Right lobe of liver (tissue), 6 donors: ENCODE results near the gene H1-8. TPM values are rescaled to one million over a fixed set of nuclear protein-coding genes. Genes with fewer than 3 reads are reported as not detected.

ENCODE experiments used
- ATAC-seq, 4 donors: fragments of 200-7000 bp; cut with Tn5 transposase; one replicate each; pipeline ENCODE4 v1.9.1; 2020; ENCODE audit warnings: mild to moderate bottlenecking in 4 of 4, moderate library complexity in 4 of 4
- DNase-seq, 3 donors: peaks; one replicate each; pipeline ENCODE4 v3.0.0-alpha.2; 2020
- H3K27ac ChIP-seq, 3 donors: fragments of 200-600 bp; one replicate each; pipeline ENCODE4 v1.8.0; 2022
- H3K27me3 ChIP-seq, 2 donors: fragments of 200-600 bp; one replicate each; pipeline ENCODE4 v1.8.0; 2022
- H3K36me3 ChIP-seq, 4 donors: fragments of 200-600 bp; sonication (generic) in 1 of 4; one replicate each; pipeline versions ENCODE4 v1.5.1 to v1.8.0; 2017 to 2022; ENCODE audit warnings: control low read depth in 1 of 4
- H3K4me1 ChIP-seq, 4 donors: fragments of 200-600 bp; sonication (generic) in 1 of 4; one replicate each; pipeline versions ENCODE4 v1.5.1 to v1.8.0; 2017 to 2022; ENCODE audit warnings: control low read depth in 1 of 4
- H3K4me3 ChIP-seq, 3 donors: fragments of 200-600 bp; one replicate each; pipeline ENCODE4 v1.8.0; 2022
- H3K9me3 ChIP-seq, 4 donors: fragments of 200-600 bp; sonication (generic) in 1 of 4; one replicate each; pipeline versions ENCODE4 v1.5.1 to v1.8.0; 2017 to 2022; ENCODE audit warnings: control low read depth in 1 of 4
- CTCF ChIP-seq, 4 donors: fragments of 200-600 bp in 3 of 4; fragments of 450-650 bp in 1 of 4; IDR thresholded peaks; one replicate each; pipeline versions ENCODE4 v1.5.1 to v1.8.0; 2016 to 2022; ENCODE audit warnings: antibody characterized with exemption in 4 of 4, mild to moderate bottlenecking in 2 of 4
- POLR2A ChIP-seq: fragments of 450-650 bp; IDR thresholded peaks from one replicate; pipeline ENCODE4 v1.6.1; 2017; ENCODE audit warnings: antibody characterized with exemption, mild to moderate bottlenecking
- WGBS: methylation state at CpG from one replicate; pipeline ENCODE4 v1.1.6; 2018; ENCODE audit warnings: low coverage, low lambda C conversion rate; ENCODE audit not compliant: insufficient coverage; ENCODE audit errors: missing lambda C conversion rate; 5-methylcytosine and 5-hydroxymethylcytosine counted together
- intact Hi-C, 2 donors: fragments of 100-400 bp; cut with DNase I; formaldehyde crosslinking; loops; one replicate each; pipeline versions ENCODE4 v1.11.2 to v1.14.1; 2022
- total RNA-seq, 6 experiments: library from RNA; depleted of rRNA in 2 of 6; stranded (reverse); fragments of >200 nt in 2 of 6; fragmentation: NEBNext Ultra II Directional in 3 of 6; extraction: Animal tissue kit (Norgen Biotek cat#: 25700) in 3 of 6; gene quantifications; one replicate each; pipeline versions ENCODE4 v1.1.0 to v1.2.4, GENCODE V29; 2016 to 2023
- donor health status: DM: no; HTN: yes; CAD: no.
- donor health status: DM: no; HTN: no; CAD: no.
- donor health status: DM: no; HTN: no; CAD: no.
- donor health status: DM: no; HTN: yes; CAD: no.
- donor health status: DM: no; HTN: yes; CAD: no.

H1-8 gene
- total RNA-seq, 6 experiments from 2014 or later, result not detected

- 69% methylated on average over 2 of the region's 7 CpGs for WGBS
- Histone ChIP-seq H3K36me3 (no peaks in the 10 kb centered on the region), H3K4me1 (no peaks in the 10 kb centered on the region), H3K27me3 (no peaks in the 10 kb centered on the region), H3K9me3 (no peaks in the 10 kb centered on the region), H3K4me3 (no peak overlapping the region), H3K27ac (no peak overlapping the region)
- no peak for TF ChIP-seq POLR2A
- no peak for TF ChIP-seq CTCF (IDR thresholded peaks at IDR 0.05)
- intact Hi-C loops, result no loop called here
- DNase-seq, result peak in 1 of 3 donors; percentile 20
- no peak for ATAC-seq
Measured at GRCh38 chr3:129517516-129517915, 25.5 kb upstream of the H1-8 start.

GRCh38 chr3:129518038-129518561 lies 24.9 kb upstream of the H1-8 start:
- ATAC-seq (no peak), DNase-seq (peak in 1 of 3 donors; percentile 39)
- no peak overlapping the region for H3K4me3 ChIP-seq
- H3K9me3 ChIP-seq, result no peaks in the 10 kb centered on the region
- H3K27ac ChIP-seq, result no peak overlapping the region
- H3K27me3 ChIP-seq, result no peaks in the 10 kb centered on the region
- H3K36me3 ChIP-seq, result no peaks in the 10 kb centered on the region
- no peaks in the 10 kb centered on the region for H3K4me1 ChIP-seq
- intact Hi-C loops, result no loop called here
- 70% methylated on average over 2 of the region's 8 CpGs for WGBS
- TF ChIP-seq CTCF (IDR thresholded peaks at IDR 0.05), result no peak
- TF ChIP-seq POLR2A, result no peak

- Histone ChIP-seq H3K27ac (no peak overlapping the region), H3K9me3 (no peaks in the 10 kb centered on the region), H3K36me3 (no peaks in the 10 kb centered on the region), H3K4me3 (no peak overlapping the region), H3K4me1 (no peaks in the 10 kb centered on the region), H3K27me3 (no peaks in the 10 kb centered on the region)
- TF ChIP-seq CTCF (IDR thresholded peaks at IDR 0.05) (no peak), POLR2A (no peak)
- intact Hi-C loops, result no loop called here
- DNase-seq, result peak in 1 of 3 donors; percentile 31
- no CpG with 5 or more reads among the region's 8 CpGs for WGBS
- no peak for ATAC-seq
Measured at GRCh38 chr3:129518581-129518980, 24.4 kb upstream of the H1-8 start.

DNA sequence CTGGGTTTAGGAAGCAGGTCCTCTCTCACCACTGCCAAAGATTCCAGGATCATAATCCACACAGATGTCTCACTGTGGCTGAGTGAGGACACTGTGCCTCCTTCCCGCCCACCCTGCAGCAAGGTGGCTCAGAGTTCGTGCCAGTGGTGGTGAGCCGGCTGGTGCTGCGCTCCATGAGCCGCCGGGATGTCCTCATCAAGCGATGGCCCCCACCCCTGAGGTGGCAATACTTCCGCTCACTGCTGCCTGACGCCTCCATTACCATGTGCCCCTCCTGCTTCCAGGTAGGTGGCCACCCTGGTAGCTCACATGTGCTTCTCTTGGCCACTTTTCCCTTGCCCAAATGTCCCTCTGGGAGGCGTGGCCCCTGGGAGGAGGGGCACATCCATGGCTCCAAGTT lies 23.5 kb upstream of the H1-8 start:
- Histone ChIP-seq H3K27ac (no peak overlapping the region), H3K4me3 (no peak overlapping the region), H3K9me3 (no peaks in the 10 kb centered on the region), H3K4me1 (no peaks in the 10 kb centered on the region), H3K36me3 (no peaks in the 10 kb centered on the region), H3K27me3 (no peaks in the 10 kb centered on the region)
- intact Hi-C loops, result no loop called here
- no peak for TF ChIP-seq POLR2A
- no peak for TF ChIP-seq CTCF (IDR thresholded peaks at IDR 0.05)
- ATAC-seq (no peak), DNase-seq (no peak)
- WGBS, result 80% methylated on average over 1 of the region's 10 CpGs
